ENCODE results near the gene PAEP.

Gene PAEP

DNA sequence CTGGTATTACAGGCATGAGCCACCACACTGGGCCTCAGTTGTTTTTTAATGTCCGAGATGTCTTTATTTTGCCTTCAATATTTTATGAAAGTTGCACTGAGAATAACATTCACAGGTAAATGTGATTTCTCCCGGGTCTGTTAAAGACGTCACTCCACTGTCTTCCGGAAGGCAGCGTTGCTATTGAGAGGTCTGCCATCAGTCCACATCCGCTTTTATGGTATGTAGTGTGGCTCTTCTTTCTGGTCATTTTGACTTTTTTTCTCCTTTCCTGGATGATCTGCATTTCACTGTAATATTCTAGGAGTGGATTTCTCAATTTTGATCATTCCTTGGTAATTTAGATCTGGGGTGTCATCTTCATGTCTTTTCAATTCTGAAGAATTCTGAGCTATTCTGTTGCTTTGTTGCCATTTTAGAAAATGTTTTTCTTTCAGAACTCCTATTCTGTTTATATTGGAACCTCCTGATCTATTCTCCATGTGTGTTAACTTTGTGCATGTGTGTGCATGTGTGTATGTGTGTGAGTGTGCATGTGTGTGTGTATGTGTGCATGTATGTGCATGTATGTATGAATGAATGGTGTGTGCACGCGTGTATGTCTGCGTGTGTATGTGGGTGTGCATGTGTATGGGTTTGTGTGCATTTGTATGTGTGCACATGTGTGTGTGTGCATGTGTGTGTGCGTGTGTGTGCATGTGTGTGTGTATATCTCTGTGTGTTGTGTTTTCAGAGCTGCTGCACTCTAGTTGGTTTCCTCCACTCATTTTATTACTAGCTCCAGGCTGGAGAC, 42.2 kb upstream of the PAEP start:
- no peak overlapping the region for H3K9ac ChIP-seq (ENCODE audit: low read length)
- H4K20me1 ChIP-seq (ENCODE audit: low read depth, low read length) = no peaks in the 10 kb centered on the region
- no peak overlapping the region for H3K4me2 ChIP-seq (ENCODE audit: low read depth, low read length, poor library complexity, severe bottlenecking)
- H3K27me3 ChIP-seq (ENCODE audit: low read length) = no peaks in the 10 kb centered on the region
- no peaks in the 10 kb centered on the region for H3K9me2 ChIP-seq (replicated peaks; ENCODE audit: insufficient read depth, low read length)
- no peaks in the 10 kb centered on the region for H3K9me3 ChIP-seq (ENCODE audit: insufficient read depth, low read length)
- no peak overlapping the region for H3K27ac ChIP-seq (ENCODE audit: low read depth, low read length)
- no peaks in the 10 kb centered on the region for H3K36me3 ChIP-seq (ENCODE audit: low read length)
- no peaks in the 10 kb centered on the region for H3F3A ChIP-seq (ENCODE audit: insufficient read depth)
- no peak overlapping the region for H3K4me3 ChIP-seq (ENCODE audit: insufficient read depth, low read length, poor library complexity, severe bottlenecking)
- H3K79me2 ChIP-seq (ENCODE audit: insufficient read depth, low read length) = no peaks in the 10 kb centered on the region
- no peak for TF ChIP-seq EZH2phosphoT487 (conservative IDR thresholded peaks at IDR 0.05; ENCODE audit: low read length)
- TF ChIP-seq, protein P1, sequence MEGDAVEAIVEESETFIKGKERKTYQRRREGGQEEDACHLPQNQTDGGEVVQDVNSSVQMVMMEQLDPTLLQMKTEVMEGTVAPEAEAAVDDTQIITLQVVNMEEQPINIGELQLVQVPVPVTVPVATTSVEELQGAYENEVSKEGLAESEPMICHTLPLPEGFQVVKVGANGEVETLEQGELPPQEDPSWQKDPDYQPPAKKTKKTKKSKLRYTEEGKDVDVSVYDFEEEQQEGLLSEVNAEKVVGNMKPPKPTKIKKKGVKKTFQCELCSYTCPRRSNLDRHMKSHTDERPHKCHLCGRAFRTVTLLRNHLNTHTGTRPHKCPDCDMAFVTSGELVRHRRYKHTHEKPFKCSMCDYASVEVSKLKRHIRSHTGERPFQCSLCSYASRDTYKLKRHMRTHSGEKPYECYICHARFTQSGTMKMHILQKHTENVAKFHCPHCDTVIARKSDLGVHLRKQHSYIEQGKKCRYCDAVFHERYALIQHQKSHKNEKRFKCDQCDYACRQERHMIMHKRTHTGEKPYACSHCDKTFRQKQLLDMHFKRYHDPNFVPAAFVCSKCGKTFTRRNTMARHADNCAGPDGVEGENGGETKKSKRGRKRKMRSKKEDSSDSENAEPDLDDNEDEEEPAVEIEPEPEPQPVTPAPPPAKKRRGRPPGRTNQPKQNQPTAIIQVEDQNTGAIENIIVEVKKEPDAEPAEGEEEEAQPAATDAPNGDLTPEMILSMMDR (IDR thresholded peaks at IDR 0.05; ENCODE audit: insufficient read depth, low read length, poor library complexity, severe bottlenecking) = no peak
- H2AFZ ChIP-seq (ENCODE audit: low read depth, low read length, severe bottlenecking) = no peak overlapping the region

DNA sequence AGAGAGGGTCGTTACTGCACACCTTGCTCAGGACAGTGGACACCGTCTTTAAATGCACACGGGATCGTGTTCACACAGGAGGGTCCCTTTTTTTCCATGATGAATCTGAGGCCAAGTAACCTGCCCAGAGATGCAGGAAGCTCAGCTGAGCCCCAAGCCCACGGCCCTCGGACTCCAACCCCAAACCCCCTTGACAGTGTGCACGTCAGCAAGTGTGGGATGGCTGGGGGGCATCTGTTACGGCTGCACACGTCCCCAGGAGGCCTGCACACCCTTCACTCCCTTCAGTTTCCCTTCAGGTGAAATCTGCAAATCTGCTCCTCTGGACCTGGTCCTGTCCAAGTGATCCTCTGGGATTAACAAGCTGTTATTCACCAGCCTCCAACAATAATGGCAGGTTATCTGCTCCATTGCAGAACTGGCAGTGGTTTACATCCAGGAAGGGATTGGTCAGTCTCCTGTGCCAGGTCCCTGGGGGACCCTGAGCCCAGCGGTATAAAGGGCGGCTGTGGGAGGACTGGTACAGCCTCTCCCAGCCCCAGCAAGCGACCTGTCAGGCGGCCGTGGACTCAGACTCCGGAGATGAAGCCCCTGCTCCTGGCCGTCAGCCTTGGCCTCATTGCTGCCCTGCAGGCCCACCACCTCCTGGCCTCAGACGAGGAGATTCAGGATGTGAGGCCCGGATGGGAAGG, 40.5 kb upstream of the PAEP start, which contains the start of gene LCN1:
LCN1 (plus strand) TSS at position 525 of the 692 bp plus-strand sequence; CDS start at position 583, 58 bp downstream.
- Histone ChIP-seq H3F3A (ENCODE audit: insufficient read depth) (no peaks in the 10 kb centered on the region), H3K27me3 (ENCODE audit: low read length) (no peaks in the 10 kb centered on the region), H2AFZ (ENCODE audit: low read depth, low read length, severe bottlenecking) (no peak within 1 kb of the TSS), H3K4me3 (ENCODE audit: insufficient read depth, low read length, poor library complexity, severe bottlenecking) (no peak within 1 kb of the TSS), H3K36me3 (ENCODE audit: low read length) (no peaks in the 10 kb centered on the region), H3K4me2 (ENCODE audit: low read depth, low read length, poor library complexity, severe bottlenecking) (no peak within 1 kb of the TSS), H4K20me1 (ENCODE audit: low read depth, low read length) (no peaks in the 10 kb centered on the region), H3K9me3 (ENCODE audit: insufficient read depth, low read length) (no peaks in the 10 kb centered on the region), H3K79me2 (ENCODE audit: insufficient read depth, low read length) (no peaks in the 10 kb centered on the region), H3K9ac (ENCODE audit: low read length) (no peak within 1 kb of the TSS), H3K27ac (ENCODE audit: low read depth, low read length) (no peak within 1 kb of the TSS), H3K9me2 (replicated peaks; ENCODE audit: insufficient read depth, low read length) (no peaks in the 10 kb centered on the region)
- no peak for TF ChIP-seq EZH2phosphoT487 (conservative IDR thresholded peaks at IDR 0.05; ENCODE audit: low read length)

DNA sequence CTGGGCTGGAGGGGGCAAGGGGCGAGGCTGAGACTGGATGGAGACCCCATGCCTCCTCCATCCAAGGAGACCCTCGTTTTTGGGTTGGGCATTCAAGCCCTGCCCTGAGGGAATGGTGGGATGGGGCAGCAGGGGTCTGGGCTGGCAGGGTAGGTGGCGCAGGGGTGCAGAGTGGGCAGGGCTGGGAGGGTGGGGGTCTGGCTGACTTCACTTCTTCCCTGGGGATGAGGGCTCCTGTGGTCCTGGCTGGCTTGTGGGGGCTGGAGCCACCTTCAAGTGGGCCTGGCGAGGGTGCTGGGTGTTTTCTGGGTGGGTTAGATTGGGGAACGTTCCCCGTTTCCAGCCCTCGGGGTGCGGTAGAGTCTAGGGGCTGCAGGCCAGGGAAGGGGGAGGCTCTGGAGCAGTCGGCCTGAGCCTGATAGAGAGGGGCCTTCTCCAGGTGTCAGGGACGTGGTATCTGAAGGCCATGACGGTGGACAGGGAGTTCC, 39.9 kb upstream of the PAEP start:
- Histone ChIP-seq H3K9me3 (ENCODE audit: insufficient read depth, low read length) (no peaks in the 10 kb centered on the region), H2AFZ (ENCODE audit: low read depth, low read length, severe bottlenecking) (no peak overlapping the region), H3K9me2 (replicated peaks; ENCODE audit: insufficient read depth, low read length) (no peaks in the 10 kb centered on the region), H3F3A (ENCODE audit: insufficient read depth) (no peaks in the 10 kb centered on the region), H3K36me3 (ENCODE audit: low read length) (no peaks in the 10 kb centered on the region), H4K20me1 (ENCODE audit: low read depth, low read length) (no peaks in the 10 kb centered on the region), H3K4me2 (ENCODE audit: low read depth, low read length, poor library complexity, severe bottlenecking) (no peak overlapping the region), H3K27me3 (ENCODE audit: low read length) (no peaks in the 10 kb centered on the region), H3K27ac (ENCODE audit: low read depth, low read length) (no peak overlapping the region), H3K79me2 (ENCODE audit: insufficient read depth, low read length) (no peaks in the 10 kb centered on the region), H3K4me3 (ENCODE audit: insufficient read depth, low read length, poor library complexity, severe bottlenecking) (no peak overlapping the region), H3K9ac (ENCODE audit: low read length) (no peak overlapping the region)
- no peak for TF ChIP-seq EZH2phosphoT487 (conservative IDR thresholded peaks at IDR 0.05; ENCODE audit: low read length)
- TF ChIP-seq, protein P1 (IDR thresholded peaks at IDR 0.05; ENCODE audit: insufficient read depth, low read length, poor library complexity, severe bottlenecking) = no peak

Data from SU-DHL-6 (cell line).